Mesothelial cell of epicardium (in vitro differentiated cells): ENCODE measurements around the gene ZNF408. TPM values are rescaled to one million over a fixed set of nuclear protein-coding genes. Genes with fewer than 3 reads are reported as not detected.

ENCODE experiments used
- DNase-seq, 2 experiments: peaks; one replicate each; pipeline ENCODE4 v3.0.0; 2021; ENCODE audit warnings: low spot score in 2 of 2; ENCODE audit not compliant: unreplicated experiment in 2 of 2
- H3K27ac Mint-ChIP-seq: 2 replicates; pipeline ENCODE4 v1.8.0; 2021; ENCODE audit warnings: mixed read lengths
- H3K27me3 Mint-ChIP-seq: 2 replicates; pipeline ENCODE4 v1.8.0; 2021; ENCODE audit warnings: low read depth, mixed read lengths
- H3K36me3 Mint-ChIP-seq: 2 replicates; pipeline ENCODE4 v1.8.0; 2021; ENCODE audit warnings: mixed read lengths
- H3K4me1 Mint-ChIP-seq: 2 replicates; pipeline ENCODE4 v1.8.0; 2021; ENCODE audit warnings: mixed read lengths
- H3K4me3 Mint-ChIP-seq: 2 replicates; pipeline ENCODE4 v1.8.0; 2021; ENCODE audit warnings: mild to moderate bottlenecking, moderate library complexity, mixed read lengths
- H3K9me3 Mint-ChIP-seq: 2 replicates; pipeline ENCODE4 v1.8.0; 2021; ENCODE audit warnings: mixed read lengths
- CTCF ChIP-seq: fragments of 200-600 bp; sonication (generic); IDR thresholded peaks from one replicate; pipeline ENCODE4 v1.5.0; 2021; ENCODE audit warnings: antibody characterized with exemption; ENCODE audit not compliant: unreplicated experiment
- total RNA-seq: library from RNA; stranded (reverse); gene quantifications from 3 replicates; pipeline ENCODE4 v1.2.1, GENCODE V29; 2021

The ZNF408 gene
- total RNA-seq, 1 donor from 2014 or later, result 16.2 TPM

- H3K27me3 Mint-ChIP-seq, result no peaks in the 10 kb centered on the region
- no peak for TF ChIP-seq CTCF
- no peak overlapping the region for H3K27ac Mint-ChIP-seq
- no peaks in the 10 kb centered on the region for H3K9me3 Mint-ChIP-seq
- peaks cover 7% of the 10 kb centered on the region for H3K36me3 Mint-ChIP-seq
- no peak for DNase-seq
- H3K4me3 Mint-ChIP-seq, result no peak overlapping the region
- peaks cover 7% of the 10 kb centered on the region for H3K4me1 Mint-ChIP-seq
Observed at GRCh38 chr11:46680164-46680760, 20.6 kb upstream of the ZNF408 start.

GRCh38 chr11:46680815-46681214 lies 20.0 kb upstream of the ZNF408 start:
- H3K27me3 Mint-ChIP-seq, result no peaks in the 10 kb centered on the region
- no peak overlapping the region for H3K4me3 Mint-ChIP-seq
- DNase-seq, result no peak
- no peak overlapping the region for H3K27ac Mint-ChIP-seq
- H3K4me1 Mint-ChIP-seq, result peaks cover 1% of the 10 kb centered on the region
- no peak for TF ChIP-seq CTCF
- no peaks in the 10 kb centered on the region for H3K9me3 Mint-ChIP-seq
- peaks cover 7% of the 10 kb centered on the region for H3K36me3 Mint-ChIP-seq

GRCh38 chr11:46681814-46682213 lies 19.0 kb upstream of the ZNF408 start:
- DNase-seq, result no peak
- Mint-ChIP-seq H3K27ac (no peak overlapping the region), H3K27me3 (no peaks in the 10 kb centered on the region), H3K9me3 (no peaks in the 10 kb centered on the region), H3K4me3 (no peak overlapping the region), H3K36me3 (peaks cover 10% of the 10 kb centered on the region), H3K4me1 (no peaks in the 10 kb centered on the region)
- TF ChIP-seq CTCF, result no peak

- Mint-ChIP-seq H3K4me3 (no peak overlapping the region), H3K9me3 (no peaks in the 10 kb centered on the region), H3K36me3 (peaks cover 19% of the 10 kb centered on the region), H3K27me3 (no peaks in the 10 kb centered on the region), H3K4me1 (no peaks in the 10 kb centered on the region), H3K27ac (no peak overlapping the region)
- DNase-seq, result no peak
- TF ChIP-seq CTCF, result no peak
Observed at GRCh38 chr11:46682773-46683752, 17.8 kb upstream of the ZNF408 start.

GRCh38 chr11:46684367-46684766 lies 16.5 kb upstream of the ZNF408 start:
- Mint-ChIP-seq H3K36me3 (peaks cover 23% of the 10 kb centered on the region), H3K4me3 (no peak overlapping the region)
- TF ChIP-seq CTCF, result no peak

More at GRCh38 chr11:46684367-46684766, 16.5 kb upstream of the ZNF408 start:
- Mint-ChIP-seq H3K27ac (no peak overlapping the region), H3K9me3 (no peaks in the 10 kb centered on the region), H3K27me3 (no peaks in the 10 kb centered on the region), H3K4me1 (no peaks in the 10 kb centered on the region)
- DNase-seq, result no peak
